HG03558 (cell line): ENCODE measurements around the gene TMEM151A.
"Not testable (repeated sequence)": the region's sequence is repeated elsewhere in the genome, so short reads cannot be mapped to it uniquely, and the experiment has no call there.

Experiments
- ATAC-seq: cut with Tn5 transposase; IDR thresholded peaks from one replicate; pipeline ENCODE4 v1.9.1; 2021; ENCODE audit warnings: moderate number of reproducible peaks; ENCODE audit not compliant: unreplicated experiment; ENCODE audit errors: extremely low read depth

The TMEM151A gene

DNA sequence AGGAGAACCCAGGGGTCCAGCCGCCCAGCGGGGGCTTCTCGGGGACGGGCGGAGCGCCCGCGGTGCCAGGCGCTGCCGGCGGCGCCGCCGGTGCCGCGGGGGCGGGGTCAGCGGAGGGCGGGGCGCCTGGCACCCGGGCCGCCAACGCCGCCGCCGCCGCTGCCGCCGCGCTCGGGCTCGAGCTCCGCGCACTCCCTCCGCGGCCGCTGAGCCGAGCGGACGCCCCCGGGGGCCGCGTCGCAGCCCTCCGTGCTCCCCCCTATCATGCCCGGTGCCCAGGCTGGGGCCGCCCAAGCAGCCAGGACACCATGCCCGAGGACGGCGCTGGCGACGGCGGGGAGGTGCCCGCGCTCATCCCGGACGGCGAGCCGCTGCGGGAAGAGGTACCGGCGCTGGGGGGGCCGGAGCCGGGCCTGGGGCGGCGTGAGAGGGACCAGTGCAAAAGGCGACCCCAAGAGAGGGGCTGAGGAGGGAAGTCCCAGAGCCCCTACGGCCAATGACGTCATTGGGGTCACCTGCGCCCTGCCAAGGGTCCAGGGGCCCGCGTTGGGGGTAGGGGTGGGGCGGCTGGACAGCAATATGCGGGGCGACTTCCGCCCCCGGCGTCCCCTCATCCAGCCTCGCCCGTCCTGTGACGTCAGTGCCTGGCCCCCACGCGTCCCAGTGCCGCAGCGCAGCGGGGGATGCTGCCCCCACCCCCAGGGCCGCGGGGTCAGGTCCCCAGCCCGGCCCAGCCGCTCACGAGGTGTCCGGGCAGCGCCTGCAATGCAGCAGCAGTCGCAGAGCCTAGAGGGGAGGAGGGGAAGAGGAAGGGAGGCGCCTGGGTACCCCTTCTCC lies at the start of gene TMEM151A:
Gene TMEM151A, plus strand, starts transcription at position 189 of the 837 bp plus-strand sequence. Its CDS starts 120 bp downstream, at position 309.
- ATAC-seq, result no peak

DNA sequence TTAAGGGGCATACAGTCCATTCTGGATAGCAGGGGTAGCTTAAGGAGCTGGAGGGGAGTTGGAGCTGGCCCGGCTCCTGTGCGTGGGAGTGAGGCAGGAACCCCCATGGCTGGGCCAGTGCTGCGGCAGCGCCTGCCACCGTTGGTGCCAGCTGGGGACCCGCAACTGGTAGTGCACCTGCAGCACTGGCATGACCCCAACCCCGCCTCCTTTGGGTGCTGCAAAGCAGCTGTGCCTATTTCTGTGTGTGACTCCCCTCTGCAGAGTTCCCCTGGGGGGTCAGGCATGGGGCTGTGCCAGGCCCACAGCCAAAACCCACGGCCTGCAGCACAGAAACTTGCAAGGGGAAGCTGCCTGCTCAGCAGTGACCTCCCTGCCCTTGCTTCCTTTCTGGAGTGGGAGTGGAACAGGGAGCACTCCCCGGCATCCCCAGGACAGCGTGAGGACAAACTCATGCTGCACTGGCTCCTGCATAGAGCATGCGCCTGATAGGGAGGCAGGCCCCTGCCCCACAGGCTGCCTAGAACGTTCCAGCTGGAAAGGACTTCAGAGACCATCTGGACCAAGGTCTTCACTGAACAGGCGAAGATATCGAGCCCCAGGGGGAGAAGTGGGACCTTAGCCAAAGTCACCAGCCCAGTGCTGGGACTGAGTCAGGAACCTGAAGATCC lies 49.5 kb upstream of the TMEM151A start:
- no peak for ATAC-seq

DNA sequence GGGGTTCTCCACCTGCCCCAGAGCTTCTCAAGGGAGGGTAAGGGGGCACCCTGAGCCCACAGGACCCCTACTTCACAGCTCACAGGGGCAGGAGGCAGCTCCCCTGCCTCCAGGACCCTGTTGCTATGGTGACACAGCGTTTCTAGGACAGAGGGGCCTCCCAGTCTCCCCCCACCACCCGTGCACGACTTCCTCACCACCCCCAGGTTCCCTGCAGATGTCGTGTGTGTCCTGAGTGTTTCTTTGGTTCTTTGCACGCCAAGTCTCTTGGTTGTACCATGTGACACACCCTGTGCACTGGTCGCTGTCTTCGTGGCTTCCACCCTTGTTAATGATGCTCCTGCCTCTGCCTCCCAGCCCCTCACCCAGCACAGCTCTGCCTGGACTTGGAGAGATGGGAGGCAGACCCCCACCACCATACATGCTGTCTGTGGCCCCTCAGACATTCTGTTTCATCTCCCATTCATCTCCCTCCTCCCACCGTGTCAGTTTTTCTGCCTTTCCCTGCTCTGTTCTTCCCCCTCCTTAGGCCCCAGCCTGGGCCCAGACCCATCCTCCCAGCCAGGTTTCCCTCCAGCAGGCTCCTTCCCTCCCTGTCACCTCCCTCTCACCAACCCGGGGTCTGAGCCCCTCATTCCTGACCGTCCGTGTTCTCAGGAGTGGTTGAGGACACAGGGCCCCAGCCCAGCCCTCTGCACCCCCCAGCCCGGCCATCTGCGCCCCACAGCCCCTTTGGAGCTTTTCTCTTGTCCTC lies 47.7 kb upstream of the TMEM151A start:
- ATAC-seq, result no peak

GRCh38 chr11:66247295-66247694 lies 44.4 kb upstream of the TMEM151A start:
- ATAC-seq, result no peak

- no peak for ATAC-seq
Measured at GRCh38 chr11:66247801-66248200, 43.9 kb upstream of the TMEM151A start.

DNA sequence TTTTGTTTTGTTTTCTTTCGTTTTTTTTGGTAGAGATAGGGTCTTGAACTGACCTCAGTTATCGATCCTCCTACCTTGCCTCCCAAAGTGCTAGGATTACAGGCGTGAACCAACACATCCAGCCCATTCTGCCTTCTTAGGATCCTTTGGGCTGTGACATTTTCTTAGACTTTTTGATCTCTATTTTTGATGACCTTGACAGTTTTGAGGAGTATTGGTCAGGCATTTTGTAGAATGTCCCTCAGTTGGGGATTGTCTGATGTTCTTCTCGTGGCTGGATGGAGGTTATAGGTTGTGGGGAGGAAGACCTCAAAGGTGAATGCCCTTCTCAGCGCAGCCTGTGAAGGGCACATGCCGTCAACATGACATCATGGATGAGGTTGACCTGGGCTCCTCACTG lies 42.8 kb upstream of the TMEM151A start:
- ATAC-seq, result no peak

DNA sequence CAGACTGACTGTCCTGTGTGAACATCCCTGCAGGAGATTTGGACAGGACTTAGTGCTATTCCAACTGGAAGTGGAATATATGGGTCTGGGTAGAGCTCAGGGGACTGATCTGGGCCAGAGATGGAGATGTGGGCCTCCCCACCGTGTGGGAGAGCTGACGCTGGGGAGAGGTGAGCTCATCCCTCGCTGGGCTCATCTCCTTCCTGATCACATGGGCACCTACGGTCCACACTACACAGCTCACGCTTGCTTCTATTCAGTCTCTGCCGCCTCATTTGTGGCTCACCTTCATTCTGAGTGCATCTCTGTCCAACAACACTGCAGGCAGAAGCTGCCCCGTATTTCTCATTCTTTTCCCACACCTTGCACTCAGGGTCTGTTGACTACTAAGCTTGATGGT lies 39.9 kb upstream of the TMEM151A start:
- no peak for ATAC-seq

DNA sequence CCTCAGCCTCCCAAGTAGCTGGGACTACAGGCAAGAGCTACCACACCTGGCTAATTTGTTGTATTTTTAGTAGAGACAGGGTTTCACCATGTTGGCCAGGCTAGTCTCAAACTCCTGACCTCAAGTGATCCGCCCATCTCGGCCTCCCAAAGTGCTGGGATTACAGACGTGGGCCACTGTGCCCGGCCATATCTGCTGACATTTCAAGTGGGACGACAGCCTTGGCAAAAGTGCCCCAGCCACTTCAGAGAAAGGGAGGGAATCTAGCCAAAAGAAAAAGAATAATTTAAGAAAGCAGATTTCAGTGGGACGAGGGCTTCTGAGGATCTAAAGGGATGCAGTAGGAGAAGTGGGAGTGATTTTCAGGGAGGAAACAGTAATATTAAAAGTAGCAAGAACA lies 38.6 kb upstream of the TMEM151A start:
- not testable (repeated sequence) for ATAC-seq

- no peak for ATAC-seq
Measured at GRCh38 chr11:66258473-66258893, 33.2 kb upstream of the TMEM151A start.

DNA sequence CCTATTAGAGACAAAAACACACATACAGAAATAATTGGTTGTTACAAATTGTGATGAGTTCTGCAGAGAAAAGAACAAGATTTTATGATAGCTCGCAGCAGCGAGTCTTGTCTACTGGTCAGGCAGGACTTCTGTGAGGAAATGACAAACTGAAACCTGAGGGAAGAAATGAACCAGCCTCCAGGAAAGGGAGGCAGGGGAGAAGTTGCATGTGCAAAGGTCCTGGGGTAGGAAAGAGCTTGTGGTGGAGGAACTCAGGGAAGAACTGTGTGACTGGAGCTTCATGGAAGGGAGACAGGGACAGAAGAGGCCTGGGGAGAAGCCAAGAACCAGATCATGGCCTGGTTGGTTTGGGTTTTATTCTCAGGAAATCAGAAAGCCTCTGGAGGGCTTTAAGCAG lies 32.5 kb upstream of the TMEM151A start:
- no peak for ATAC-seq

DNA sequence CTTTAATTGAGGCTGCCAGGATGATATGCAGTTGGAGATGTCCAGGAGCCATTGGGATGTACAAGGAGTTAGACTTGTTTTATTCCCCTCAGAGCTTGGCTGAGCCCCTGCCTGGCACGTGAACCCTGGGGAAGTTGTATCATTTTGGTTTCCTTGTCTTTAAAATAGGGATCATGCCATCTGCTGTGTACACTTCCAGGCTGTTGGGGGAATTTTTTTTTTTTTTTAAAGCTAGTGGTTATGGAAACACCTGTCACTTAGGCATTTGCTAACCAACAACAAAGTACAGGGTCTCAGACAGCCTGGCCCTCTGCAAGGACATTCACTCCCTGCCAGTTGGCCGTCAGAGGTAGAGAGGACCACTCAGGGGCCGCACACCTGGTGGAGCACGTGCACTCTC lies 31.7 kb upstream of the TMEM151A start:
- ATAC-seq, result no peak

GRCh38 chr11:66261578-66261977 lies 30.1 kb upstream of the TMEM151A start:
- ATAC-seq, result no peak

GRCh38 chr11:66262191-66262590 lies 29.5 kb upstream of the TMEM151A start:
- ATAC-seq, result no peak

GRCh38 chr11:66262696-66263095 lies 29.0 kb upstream of the TMEM151A start:
- ATAC-seq, result no peak

DNA sequence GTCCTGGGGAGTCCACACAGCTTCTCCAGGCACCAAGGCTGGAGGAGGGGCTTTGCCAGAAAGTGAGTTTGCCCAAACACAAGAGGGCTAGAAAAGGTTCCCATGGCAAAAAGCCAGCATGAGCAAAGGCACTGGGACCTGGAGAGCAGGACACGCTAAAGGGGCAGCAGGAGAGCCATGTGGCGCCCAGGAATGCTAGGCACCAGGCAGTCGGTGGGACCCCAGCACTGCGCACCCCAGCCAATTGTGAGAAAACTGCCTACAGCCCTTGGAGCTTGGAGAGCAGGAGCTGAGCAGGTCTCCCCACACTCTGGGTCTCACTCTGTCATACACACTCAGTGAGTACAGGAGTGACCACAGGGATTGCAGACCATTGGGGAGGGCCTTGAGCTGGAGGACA lies 28.5 kb upstream of the TMEM151A start:
- ATAC-seq, result no peak

DNA sequence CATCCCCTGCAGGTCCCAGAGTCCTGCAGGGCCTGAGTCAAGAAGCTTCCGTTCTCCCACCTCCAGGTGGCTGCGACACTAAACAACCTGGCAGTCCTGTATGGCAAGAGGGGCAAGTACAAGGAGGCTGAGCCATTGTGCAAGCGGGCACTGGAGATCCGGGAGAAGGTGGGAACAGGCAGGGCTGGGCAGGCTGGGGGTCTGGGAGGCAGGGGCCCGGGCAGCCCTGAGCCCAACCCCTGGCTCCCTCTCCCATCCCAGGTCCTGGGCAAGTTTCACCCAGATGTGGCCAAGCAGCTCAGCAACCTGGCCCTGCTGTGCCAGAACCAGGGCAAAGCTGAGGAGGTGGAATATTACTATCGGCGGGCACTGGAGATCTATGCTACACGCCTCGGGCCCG lies 27.9 kb upstream of the TMEM151A start:
- ATAC-seq, result no peak

GRCh38 chr11:66264383-66264782 lies 27.3 kb upstream of the TMEM151A start:
- no peak for ATAC-seq

- no peak for ATAC-seq
Measured at GRCh38 chr11:66264914-66265313, 26.8 kb upstream of the TMEM151A start.

DNA sequence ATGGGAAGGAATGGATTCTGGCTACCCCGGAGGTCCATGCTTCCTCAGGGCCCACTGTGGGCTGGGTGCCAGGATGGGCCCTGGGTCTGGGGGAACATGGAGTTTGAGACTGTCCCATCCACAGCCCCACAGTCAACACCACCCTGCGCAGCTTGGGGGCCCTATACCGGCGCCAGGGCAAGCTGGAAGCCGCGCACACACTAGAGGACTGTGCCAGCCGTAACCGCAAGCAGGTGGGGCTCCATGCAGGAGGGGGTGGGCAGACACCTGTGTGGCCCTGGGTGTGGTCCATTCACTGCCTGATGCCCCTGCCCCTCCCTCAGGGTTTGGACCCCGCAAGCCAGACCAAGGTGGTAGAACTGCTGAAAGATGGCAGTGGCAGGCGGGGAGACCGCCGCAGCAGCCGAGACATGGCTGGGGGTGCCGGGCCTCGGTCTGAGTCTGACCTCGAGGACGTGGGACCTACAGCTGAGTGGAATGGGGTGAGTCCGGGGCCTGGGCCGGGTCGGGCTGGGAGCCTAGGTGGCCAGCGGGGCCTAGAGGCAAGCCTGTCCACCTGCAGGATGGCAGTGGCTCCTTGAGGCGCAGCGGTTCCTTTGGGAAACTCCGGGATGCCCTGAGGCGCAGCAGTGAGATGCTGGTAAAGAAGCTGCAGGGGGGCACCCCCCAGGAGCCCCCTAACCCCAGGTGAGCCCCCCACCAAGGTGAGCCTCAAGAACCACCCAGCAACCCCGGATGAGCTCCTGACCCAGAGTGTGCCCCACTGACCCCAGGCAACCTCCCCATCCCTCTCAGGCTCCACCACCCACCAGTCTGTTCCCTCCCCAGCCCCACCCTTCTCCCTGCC lies 25.9 kb upstream of the TMEM151A start:
- ATAC-seq, result no peak

DNA sequence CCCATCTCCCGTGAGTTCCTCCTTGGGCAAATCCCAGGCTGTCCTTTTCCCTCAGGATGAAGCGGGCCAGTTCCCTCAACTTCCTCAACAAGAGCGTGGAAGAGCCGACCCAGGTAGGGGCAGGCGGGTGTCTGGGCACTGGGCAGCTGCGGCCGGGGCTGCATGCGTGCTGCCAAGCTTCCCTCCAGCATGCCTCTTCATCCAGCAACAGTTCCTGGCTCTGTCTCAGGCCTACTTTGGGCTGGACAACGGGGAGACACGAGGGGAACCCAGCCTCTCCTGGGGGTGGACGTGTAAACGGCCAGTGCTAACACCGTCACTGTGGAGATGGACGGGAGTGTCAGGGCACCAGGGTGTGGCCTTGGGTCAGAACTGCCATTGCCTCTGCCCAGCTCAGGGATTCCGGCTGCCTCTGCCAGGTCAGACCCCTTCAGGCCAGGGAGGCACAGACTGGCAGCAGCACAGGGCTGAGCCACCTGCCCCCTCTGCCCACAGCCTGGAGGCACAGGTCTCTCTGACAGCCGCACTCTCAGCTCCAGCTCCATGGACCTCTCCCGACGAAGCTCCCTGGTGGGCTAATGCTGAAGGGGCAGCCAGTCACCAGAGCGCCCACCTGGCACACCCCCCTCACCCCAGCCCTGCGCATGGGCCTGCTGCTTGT lies 25.2 kb upstream of the TMEM151A start:
- no peak for ATAC-seq
